Keratinocyte (primary cell): Measurements from ENCODE around the gene ORM2.

ENCODE experiments used
- EZH2 ChIP-seq: IDR thresholded peaks from one replicate; pipeline ENCODE4 v1.6.1; 2012; ENCODE audit warnings: inconsistent platforms, mild to moderate bottlenecking, low read length, moderate library complexity
- TF ChIP-seq, protein P1 (sequence below), 3 experiments: IDR thresholded peaks in 1 of 3; conservative IDR thresholded peaks in 1 of 3; optimal IDR thresholded peaks in 1 of 3; 2 replicates in 2 of 3; 3 replicates in 1 of 3; pipeline versions ENCODE3 to v1.5.1; 2011; ENCODE audit warnings: low read length in 3 of 3, mild to moderate bottlenecking in 3 of 3, moderate library complexity in 2 of 3, control low read depth in 1 of 3, inconsistent platforms in 1 of 3; ENCODE audit not compliant: insufficient read depth in 2 of 3; ENCODE audit errors: extremely low read depth in 1 of 3

DNA sequence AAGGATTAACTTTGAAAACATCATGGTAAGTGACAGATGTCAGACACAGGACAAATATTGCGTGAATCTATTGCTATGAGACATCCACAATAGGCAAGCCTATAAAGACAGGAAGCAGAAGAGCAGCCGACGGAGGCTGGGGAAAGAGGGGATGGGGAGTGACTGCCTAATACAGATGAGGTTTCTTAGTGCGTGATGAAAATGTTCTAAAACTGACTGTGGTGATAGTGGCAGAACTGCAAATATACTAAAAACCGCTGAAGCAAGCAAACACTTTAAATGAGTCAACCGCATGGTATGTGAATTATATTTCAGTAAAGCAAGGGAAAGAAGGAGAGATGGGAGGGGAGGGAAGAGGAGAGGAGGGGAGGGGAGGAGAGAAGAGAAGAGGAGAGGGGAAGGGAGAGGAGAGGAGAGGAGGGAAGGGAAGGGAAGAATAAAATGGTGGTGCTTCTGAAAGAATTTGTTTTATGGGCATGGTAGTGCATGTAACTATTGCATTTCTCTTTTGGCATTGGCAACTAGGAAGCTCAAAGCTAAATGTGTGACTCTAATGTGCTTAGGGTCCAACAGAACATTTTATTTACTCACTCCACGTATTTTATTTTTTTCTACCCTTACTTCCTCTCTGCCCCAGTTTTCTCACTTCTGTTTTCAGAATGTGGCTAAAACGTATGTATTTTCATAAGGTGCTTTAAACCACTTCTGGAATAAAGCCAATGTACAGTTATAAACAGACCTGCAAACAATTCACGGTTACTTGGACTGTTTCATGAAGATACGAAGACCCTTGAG, 36.9 kb downstream of the ORM2 start:
- TF ChIP-seq, protein P1, sequence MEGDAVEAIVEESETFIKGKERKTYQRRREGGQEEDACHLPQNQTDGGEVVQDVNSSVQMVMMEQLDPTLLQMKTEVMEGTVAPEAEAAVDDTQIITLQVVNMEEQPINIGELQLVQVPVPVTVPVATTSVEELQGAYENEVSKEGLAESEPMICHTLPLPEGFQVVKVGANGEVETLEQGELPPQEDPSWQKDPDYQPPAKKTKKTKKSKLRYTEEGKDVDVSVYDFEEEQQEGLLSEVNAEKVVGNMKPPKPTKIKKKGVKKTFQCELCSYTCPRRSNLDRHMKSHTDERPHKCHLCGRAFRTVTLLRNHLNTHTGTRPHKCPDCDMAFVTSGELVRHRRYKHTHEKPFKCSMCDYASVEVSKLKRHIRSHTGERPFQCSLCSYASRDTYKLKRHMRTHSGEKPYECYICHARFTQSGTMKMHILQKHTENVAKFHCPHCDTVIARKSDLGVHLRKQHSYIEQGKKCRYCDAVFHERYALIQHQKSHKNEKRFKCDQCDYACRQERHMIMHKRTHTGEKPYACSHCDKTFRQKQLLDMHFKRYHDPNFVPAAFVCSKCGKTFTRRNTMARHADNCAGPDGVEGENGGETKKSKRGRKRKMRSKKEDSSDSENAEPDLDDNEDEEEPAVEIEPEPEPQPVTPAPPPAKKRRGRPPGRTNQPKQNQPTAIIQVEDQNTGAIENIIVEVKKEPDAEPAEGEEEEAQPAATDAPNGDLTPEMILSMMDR (optimal IDR thresholded peaks at IDR 0.05 in 1 of 3, IDR thresholded peaks at IDR 0.05 in 1 of 3, conservative IDR thresholded peaks at IDR 0.05 in 1 of 3; ENCODE audit: extremely low read depth in 1 of 3, insufficient read depth in 2 of 3, low read length in 3 of 3) = no peak
- TF ChIP-seq EZH2 = no peak
